Measurements from ENCODE around the gene SFXN3.

Gene SFXN3

GRCh38 chr10:101080933-101081931, 50.2 kb downstream of the SFXN3 start:
- DNase-seq, result no peak

DNA sequence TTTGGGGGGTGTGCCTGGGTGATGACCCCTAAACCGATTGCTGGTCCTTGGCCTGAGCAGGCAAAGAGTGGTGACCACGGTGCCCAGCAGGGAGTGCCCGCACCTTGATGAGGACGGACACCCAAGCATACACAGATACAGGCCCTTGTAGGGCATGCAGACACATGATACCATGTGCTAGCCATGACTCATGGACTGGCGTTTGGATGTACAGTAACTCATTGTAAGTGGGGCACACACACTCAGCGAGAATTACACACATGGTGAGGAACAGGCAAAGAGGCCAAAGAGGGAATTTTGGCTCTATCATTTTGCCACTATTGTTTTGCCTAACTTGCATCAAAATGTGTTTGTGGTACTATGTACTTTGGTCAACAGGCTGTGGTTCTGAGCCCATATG, 54.8 kb downstream of the SFXN3 start:
- no peak for DNase-seq

GRCh38 chr10:101087376-101087775, 56.3 kb downstream of the SFXN3 start:
- DNase-seq, result no peak

DNA sequence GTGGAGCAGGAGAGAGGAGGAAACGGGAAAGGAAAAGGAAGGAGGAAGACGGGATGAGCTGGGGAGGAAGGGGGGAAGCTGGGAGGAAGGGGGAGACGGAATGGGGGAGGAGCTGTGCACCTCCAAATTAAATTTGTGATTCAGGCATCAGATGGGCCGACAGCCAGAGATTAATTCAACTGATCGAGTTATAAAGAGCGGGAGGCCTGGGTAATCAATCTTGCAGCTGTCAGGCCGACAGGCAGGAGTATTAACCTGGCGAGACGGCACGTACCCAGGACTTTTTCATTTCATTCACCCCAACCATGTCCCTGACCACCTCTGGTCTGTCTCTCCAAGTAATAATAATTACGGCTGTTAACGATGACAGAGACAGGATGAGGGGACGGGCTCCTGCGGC, 56.9 kb downstream of the SFXN3 start:
- no peak for DNase-seq

- no peak for DNase-seq
Observed at GRCh38 chr10:101089520-101090299, 58.7 kb downstream of the SFXN3 start.

DNA sequence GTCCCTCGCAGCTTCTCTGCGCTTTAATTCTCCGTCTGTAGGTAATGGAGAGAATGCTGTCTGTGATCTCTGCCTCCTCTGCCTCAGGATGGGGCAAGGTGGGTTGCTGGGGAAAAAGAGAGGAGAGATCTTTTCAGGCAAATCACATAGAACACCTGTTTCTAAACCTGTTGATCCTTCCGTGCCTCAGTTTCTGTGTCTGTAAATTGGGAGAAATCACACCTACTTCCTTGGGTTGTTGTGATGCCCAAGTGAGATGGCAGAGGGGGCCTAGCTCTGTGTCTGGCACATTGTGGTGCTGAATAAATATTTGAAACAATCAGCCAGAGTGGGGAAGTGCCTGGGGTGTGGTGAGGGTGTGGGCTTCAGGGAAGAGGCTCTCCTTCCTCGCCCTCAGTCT, 59.6 kb downstream of the SFXN3 start:
- no peak for DNase-seq

Data from NCI-H2171 (cell line).